Fibroblast of mammary gland (primary cell): Measurements from ENCODE around the gene VWF.
"Not testable (repeated sequence)": the region's sequence is repeated elsewhere in the genome, so short reads cannot be mapped to it uniquely, and the experiment has no call there.

Experiments
- DNase-seq: peaks from one replicate; pipeline ENCODE4 v3.0.0-alpha.2; 2010; ENCODE audit warnings: low read depth
- H3K4me3 ChIP-seq: 2 replicates; pipeline ENCODE4 v1.5.1; 2011; ENCODE audit warnings: low read depth, mild to moderate bottlenecking, low read length, moderate library complexity; ENCODE audit not compliant: control insufficient read depth
- TF ChIP-seq, protein P1 (sequence below): conservative IDR thresholded peaks from 2 replicates; pipeline ENCODE4 v1.5.1; 2011; ENCODE audit warnings: low read depth, low read length, inconsistent platforms; ENCODE audit not compliant: control insufficient read depth, insufficient read depth

The VWF gene

DNA sequence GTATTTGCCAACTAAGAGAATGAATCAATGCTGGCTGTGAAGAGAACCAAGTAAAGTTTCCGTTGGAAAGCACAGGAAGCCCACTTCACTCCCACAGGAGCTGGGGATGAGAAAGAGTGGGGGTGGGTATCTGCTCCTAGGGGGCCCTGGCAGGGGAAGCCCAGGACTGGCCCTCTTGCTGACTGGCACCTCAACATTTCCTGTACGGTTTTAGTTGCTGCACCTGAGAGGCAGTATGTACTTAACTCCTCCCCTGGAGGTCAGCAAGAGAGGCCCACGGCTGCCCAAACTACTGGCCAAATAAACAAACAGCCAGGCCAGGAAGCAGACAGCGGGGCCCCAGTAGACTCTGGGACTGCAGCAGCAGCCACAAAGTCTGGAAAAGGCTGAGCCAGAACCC is 33.8 kb upstream of the VWF start:
- H3K4me3 ChIP-seq: no peak overlapping the region
- DNase-seq: no peak
- TF ChIP-seq, protein P1, sequence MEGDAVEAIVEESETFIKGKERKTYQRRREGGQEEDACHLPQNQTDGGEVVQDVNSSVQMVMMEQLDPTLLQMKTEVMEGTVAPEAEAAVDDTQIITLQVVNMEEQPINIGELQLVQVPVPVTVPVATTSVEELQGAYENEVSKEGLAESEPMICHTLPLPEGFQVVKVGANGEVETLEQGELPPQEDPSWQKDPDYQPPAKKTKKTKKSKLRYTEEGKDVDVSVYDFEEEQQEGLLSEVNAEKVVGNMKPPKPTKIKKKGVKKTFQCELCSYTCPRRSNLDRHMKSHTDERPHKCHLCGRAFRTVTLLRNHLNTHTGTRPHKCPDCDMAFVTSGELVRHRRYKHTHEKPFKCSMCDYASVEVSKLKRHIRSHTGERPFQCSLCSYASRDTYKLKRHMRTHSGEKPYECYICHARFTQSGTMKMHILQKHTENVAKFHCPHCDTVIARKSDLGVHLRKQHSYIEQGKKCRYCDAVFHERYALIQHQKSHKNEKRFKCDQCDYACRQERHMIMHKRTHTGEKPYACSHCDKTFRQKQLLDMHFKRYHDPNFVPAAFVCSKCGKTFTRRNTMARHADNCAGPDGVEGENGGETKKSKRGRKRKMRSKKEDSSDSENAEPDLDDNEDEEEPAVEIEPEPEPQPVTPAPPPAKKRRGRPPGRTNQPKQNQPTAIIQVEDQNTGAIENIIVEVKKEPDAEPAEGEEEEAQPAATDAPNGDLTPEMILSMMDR: no peak

DNA sequence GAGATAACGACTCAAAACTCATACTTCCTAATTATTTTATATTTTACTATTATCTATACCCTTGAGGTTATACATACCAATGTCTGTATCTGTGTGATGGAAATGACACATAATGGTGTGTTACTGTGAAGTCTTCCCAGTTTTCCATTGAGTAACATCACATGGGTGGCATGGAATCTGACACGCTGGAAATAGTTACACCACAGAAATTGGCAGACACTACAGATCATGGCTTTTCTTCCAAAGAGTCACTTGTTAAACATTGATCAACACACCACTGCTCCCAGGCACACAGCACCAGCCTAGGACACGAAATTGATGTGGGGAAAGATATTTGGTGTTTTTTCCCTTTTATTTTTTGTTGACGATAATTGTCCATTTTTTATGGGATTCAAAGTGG is 33.0 kb upstream of the VWF start:
- TF ChIP-seq, protein P1: no peak
- DNase-seq: no peak
- H3K4me3 ChIP-seq: no peak overlapping the region

DNA sequence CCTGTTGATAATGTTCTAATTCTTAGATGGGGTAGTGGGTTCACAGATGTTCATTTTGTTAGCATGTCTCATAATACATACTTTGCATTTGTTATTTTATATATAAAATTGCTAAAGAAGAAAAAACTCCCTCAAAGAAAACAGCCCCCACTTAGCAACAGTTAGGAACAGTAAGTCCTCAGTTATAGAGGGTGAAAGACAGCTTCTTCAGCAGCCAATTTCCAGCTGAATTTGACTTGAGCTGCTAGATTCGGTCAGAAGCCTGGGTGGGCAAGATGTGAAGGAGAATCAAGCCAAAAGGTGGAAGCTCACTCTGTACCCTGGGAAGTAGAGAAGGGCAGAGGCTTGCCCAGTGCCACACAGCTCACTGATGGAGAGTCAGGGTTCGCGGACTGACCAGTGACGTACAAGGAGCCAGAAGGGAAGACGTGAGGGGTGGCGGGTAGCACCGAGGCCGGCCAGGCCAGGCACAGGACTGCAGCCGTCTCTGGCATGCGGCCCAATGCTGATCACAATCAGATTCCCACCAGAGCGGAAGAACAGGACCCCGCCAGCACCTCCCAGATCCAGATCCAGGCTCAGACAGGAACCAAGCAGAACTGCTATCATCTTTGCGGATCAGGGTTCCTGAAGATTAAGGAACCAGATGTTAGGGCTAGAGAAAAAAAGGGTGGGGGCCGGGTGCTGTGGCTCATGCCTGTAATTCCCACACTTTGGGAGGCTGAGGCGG is 30.4 kb upstream of the VWF start:
- TF ChIP-seq, protein P1: no peak
- no peak for DNase-seq
- no peak overlapping the region for H3K4me3 ChIP-seq

DNA sequence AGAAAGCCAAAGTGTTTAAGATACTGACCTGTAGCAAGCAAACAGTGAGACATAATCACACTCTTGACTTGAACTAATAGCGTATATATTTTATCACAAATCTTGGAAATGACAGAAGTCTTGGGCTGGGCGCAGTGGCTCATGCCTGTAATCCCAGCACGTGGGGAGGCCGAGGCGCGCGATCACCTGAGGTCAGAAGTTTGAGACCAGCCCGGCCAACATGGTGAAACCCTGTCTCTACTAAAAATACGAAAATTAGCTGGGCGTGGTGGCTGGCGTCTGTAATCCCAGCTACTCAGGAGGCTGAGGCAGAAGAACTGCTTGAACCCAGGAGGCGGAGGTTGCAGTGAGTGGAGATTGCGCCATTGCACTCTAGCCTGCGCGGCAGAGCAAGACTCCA is 24.3 kb upstream of the VWF start:
- not testable (repeated sequence) for DNase-seq, H3K4me3 ChIP-seq

DNA sequence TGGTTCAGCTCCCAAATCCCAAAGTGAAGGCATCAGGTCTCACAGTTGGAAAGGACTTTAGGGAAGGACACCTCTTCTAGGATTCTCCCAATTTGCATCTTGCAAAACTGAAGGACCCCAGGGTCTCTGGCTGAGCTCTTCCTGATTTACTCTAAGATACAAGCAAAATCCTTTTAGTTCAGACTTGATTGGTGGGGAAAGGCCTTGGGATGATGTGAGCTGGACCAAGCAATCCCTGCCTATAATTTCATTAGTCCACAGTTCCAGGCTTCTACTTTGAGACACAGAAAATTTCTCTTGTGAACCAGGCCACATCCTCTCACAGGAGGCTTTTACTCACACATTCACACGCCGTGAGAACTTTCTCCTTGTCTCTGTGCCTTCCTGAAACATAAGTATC is 23.6 kb upstream of the VWF start:
- TF ChIP-seq, protein P1: no peak
- DNase-seq: no peak
- H3K4me3 ChIP-seq: no peak overlapping the region

DNA sequence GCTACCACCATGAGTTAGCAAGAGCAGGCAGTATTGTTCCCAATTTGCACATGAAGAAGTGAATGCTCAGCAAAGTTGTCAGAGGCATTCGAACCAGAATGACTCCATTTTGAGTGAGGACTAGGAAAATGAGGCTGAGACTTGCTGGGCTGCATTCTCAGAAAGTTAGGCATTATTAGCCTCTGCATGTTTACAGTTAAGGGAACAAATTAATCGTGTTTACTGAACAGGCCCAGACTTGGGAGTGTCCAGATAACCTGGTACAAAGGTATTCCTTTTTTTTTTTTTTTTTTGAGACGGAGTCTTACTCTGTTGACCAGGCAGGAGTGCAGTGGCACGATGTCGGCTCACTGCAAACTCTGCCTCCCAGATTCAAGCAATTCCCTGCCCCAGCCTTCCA is 22.5 kb upstream of the VWF start:
- DNase-seq: no peak
- H3K4me3 ChIP-seq: no peak overlapping the region
- TF ChIP-seq, protein P1: no peak

DNA sequence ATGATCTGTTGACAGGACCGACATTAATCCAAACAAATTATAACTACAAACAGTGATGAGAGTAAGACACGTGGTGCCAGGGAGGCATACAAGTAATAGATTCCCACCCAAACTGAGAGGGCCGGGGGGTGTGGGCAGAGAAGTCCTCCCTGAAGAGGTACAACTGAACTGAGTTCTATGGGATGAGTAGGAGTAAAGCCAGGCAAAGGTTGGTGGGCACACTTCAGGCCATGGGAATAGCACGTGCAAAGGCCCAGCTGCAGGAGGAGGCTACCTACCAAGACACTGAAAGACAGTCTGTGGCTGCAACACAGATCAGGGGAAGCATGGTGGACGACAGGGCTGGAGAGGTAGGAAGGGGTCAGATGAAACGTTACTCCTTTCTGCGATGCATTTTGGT is 22.0 kb upstream of the VWF start:
- TF ChIP-seq, protein P1: no peak
- no peak overlapping the region for H3K4me3 ChIP-seq
- DNase-seq: no peak
